Measurements from ENCODE around the gene EIF3L. TPM values are rescaled to one million over a fixed set of nuclear protein-coding genes. Genes with fewer than 3 reads are reported as not detected.

The EIF3L gene
- polyA plus RNA-seq, 1 donor: 644 TPM

DNA sequence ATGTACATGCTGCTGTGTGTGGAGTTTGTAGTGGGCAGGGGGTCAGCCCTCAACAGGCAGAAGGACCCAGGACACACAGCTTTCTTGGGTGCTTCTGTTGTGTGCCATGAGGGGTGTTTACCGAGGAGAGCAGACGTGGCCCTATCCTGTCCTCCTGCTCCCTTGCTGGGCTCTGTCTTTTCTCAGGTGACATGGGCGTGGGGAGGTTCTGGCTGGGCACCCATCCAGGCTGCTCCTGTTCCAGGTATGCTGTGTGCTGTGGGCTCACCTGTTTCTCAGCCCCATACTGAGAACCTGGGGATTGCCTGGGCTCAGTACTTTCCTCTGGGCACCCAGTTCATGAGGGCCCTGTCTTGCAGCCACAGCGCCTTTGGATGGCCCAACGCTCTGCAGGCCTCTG lies 80.2 kb downstream of the EIF3L start:
- peaks cover 6% of the 10 kb centered on the region for H3K4me1 ChIP-seq (ENCODE audit: control insufficient read depth, insufficient read depth, low read length)
- peaks cover 80% of the 10 kb centered on the region for H3K36me3 ChIP-seq (ENCODE audit: control insufficient read depth, insufficient read depth, low read length)
- H3K9me3 ChIP-seq (ENCODE audit: control insufficient read depth, low read depth, low read length): no peaks in the 10 kb centered on the region
- WGBS (ENCODE audit: insufficient coverage, low lambda C conversion rate): no CpG with 5 or more reads among the region's 5 CpGs
- no peaks in the 10 kb centered on the region for H3K27me3 ChIP-seq (ENCODE audit: control insufficient read depth, insufficient read depth, low read length)
- no peak overlapping the region for H3K4me3 ChIP-seq (ENCODE audit: low read length)
- H3K27ac ChIP-seq (ENCODE audit: low read length): no peak overlapping the region
- DNase-seq: no peak

DNA sequence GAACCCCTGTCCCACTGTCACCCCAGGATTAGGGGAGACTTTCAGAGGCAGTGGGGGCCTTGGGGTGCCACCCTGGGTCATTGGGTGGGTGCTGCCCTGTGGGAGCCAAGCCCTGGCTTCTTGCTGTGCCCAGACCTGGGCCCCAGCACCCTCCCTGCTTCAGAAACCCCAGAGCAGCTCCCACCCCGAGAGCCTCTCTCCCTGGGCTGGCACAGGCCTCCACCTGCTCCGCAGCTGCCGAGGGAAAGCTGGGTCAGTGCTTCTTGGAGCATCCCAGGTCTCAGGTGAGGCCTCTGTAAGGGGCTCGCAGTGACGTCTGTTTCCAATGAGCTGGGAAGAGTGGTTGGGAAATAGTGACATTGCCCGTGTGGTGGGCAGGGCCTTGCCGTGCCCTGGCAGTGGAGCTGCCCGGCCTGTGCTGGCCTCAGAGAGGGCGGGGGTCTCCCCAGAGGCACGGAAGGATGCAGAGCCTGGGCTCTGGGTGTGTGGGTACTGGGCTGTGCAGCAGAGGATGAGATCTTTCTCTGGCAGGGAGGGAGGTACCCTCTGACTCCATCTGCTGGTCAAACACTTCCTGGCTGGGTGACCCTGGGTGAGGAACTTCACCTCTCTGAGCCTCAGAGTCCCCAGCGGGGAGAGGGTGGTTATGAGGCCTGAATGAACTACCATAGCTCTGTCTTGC lies 81.2 kb downstream of the EIF3L start:
- H3K4me3 ChIP-seq (ENCODE audit: low read length): no peak overlapping the region
- no peaks in the 10 kb centered on the region for H3K9me3 ChIP-seq (ENCODE audit: control insufficient read depth, low read depth, low read length)
- H3K27me3 ChIP-seq (ENCODE audit: control insufficient read depth, insufficient read depth, low read length): no peaks in the 10 kb centered on the region
- no peak overlapping the region for H3K27ac ChIP-seq (ENCODE audit: low read length)
- peaks cover 70% of the 10 kb centered on the region for H3K36me3 ChIP-seq (ENCODE audit: control insufficient read depth, insufficient read depth, low read length)
- DNase-seq: no peak
- peaks cover 6% of the 10 kb centered on the region for H3K4me1 ChIP-seq (ENCODE audit: control insufficient read depth, insufficient read depth, low read length)
- WGBS (ENCODE audit: insufficient coverage, low lambda C conversion rate): no CpG with 5 or more reads among the region's 11 CpGs

DNA sequence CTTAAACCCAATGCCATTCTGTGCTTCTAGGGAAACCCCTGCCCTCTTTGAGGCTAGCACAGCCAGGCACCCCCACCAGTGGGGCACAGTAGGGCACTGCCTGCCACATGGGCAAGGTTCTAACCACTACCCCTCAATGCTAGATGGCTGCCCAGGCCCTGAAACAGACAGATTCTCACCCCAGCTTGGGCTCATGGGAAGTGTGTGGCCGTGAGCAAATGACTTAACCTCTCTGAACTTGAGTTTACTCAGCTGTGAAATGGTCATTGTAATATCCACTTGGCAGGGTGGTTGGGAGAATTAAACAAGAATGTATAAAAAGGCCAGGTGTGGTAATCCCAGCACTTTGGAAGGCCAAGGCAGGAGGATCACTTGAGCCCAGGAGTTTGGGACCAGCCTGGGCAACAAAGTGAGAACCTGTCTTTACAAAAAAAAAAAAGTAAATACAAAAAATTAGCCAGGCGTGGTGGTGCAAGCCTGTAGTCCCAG lies 81.8 kb downstream of the EIF3L start:
- Histone ChIP-seq H3K36me3 (ENCODE audit: control insufficient read depth, insufficient read depth, low read length) (peaks cover 64% of the 10 kb centered on the region), H3K9me3 (ENCODE audit: control insufficient read depth, low read depth, low read length) (no peaks in the 10 kb centered on the region), H3K4me3 (ENCODE audit: low read length) (no peak overlapping the region), H3K4me1 (ENCODE audit: control insufficient read depth, insufficient read depth, low read length) (peaks cover 6% of the 10 kb centered on the region), H3K27ac (ENCODE audit: low read length) (no peak overlapping the region), H3K27me3 (ENCODE audit: control insufficient read depth, insufficient read depth, low read length) (no peaks in the 10 kb centered on the region)
- no peak for DNase-seq
- no CpG with 5 or more reads among the region's 2 CpGs for WGBS (ENCODE audit: insufficient coverage, low lambda C conversion rate)

DNA sequence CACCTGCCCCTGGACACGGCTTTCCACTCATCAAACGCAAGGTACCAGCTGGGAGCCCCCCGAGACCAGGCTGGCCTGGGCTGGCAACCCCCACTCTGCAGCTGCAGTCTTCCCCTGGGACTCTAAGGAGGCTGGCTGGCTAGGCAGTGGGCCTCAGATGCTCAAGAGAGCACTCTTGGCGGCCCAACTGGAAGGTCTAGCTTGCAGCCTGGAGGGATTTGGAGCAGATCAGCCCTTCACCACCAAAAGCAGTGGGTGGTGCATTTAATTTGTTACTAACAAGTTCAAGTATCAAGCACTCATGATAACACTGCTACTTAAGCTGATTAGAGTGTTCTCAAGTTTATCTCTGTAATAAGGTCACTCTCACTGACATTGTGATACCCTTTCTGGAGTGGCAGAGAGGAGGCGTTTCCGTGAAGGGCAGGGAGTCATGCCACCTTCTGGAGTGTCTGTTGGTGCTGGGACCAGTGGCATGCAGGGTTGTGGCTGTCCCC lies 82.7 kb downstream of the EIF3L start:
- Histone ChIP-seq H3K4me3 (ENCODE audit: low read length) (no peak overlapping the region), H3K27me3 (ENCODE audit: control insufficient read depth, insufficient read depth, low read length) (no peaks in the 10 kb centered on the region), H3K36me3 (ENCODE audit: control insufficient read depth, insufficient read depth, low read length) (peaks cover 59% of the 10 kb centered on the region), H3K27ac (ENCODE audit: low read length) (no peak overlapping the region), H3K4me1 (ENCODE audit: control insufficient read depth, insufficient read depth, low read length) (peaks cover 6% of the 10 kb centered on the region), H3K9me3 (ENCODE audit: control insufficient read depth, low read depth, low read length) (no peaks in the 10 kb centered on the region)
- DNase-seq: no peak
- WGBS (ENCODE audit: insufficient coverage, low lambda C conversion rate): no CpG with 5 or more reads among the region's 6 CpGs

DNA sequence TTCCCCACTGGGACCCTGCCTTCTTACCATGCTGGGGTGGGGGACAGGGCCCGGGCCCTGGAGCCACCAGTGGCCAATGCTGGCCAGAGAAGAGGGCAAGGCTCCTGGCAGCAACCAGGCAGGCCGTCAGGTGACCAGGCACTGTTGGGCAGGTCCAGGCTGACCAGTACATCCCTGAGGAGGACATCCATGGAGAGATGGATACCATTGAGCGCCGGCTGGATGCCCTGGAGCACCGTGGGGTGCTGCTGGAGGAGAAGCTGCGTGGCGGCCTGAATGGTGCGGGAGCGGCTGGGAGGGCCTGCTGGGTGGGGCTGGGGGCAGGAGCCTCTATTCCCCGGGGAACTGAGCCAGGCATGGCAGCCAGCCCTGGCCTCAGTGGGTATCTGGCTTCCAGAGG lies 83.2 kb downstream of the EIF3L start:
- Histone ChIP-seq H3K4me1 (ENCODE audit: control insufficient read depth, insufficient read depth, low read length) (peaks cover 6% of the 10 kb centered on the region), H3K4me3 (ENCODE audit: low read length) (no peak overlapping the region), H3K36me3 (ENCODE audit: control insufficient read depth, insufficient read depth, low read length) (peaks cover 57% of the 10 kb centered on the region), H3K27ac (ENCODE audit: low read length) (no peak overlapping the region), H3K27me3 (ENCODE audit: control insufficient read depth, insufficient read depth, low read length) (no peaks in the 10 kb centered on the region), H3K9me3 (ENCODE audit: control insufficient read depth, low read depth, low read length) (no peaks in the 10 kb centered on the region)
- DNase-seq: no peak
- WGBS (ENCODE audit: insufficient coverage, low lambda C conversion rate): no CpG with 5 or more reads among the region's 10 CpGs

DNA sequence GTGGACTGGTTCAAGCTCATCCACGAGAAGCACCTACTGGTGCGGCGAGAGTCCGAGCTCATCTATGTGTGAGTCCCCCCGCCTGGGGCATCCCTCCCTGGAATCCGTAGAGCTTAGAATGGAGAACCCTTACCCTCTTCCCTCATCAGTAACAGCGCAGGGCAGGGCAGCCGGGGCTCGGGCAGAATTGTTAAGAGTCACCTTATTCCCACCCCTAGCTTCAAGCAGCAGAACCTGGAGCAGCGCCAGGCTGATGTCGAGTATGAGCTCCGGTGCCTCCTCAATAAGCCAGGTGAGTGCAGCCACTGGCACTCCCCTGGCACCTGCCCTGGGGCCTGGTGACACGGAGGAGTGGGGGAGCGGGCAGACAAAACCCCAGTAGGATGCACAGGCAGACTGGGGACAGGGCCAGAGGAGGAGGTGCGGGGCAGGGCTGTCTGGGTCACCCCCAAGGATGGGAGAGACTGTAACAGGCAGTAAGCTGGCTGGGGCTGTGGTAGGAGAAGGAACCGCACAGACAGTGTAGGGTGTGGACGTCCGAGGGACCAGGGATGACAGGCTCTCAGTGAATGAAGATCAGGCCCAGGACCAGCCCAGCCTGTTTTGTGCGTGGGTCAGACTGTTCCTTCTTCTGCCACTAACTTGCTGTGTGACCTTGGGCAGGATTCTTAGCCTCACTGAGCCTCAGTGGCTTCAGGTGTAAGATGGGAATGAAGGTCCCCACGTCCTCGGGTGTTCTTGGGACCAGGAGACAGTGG lies 83.8 kb downstream of the EIF3L start:
- Histone ChIP-seq H3K4me1 (ENCODE audit: control insufficient read depth, insufficient read depth, low read length) (peaks cover 6% of the 10 kb centered on the region), H3K36me3 (ENCODE audit: control insufficient read depth, insufficient read depth, low read length) (peaks cover 60% of the 10 kb centered on the region), H3K27me3 (ENCODE audit: control insufficient read depth, insufficient read depth, low read length) (no peaks in the 10 kb centered on the region), H3K4me3 (ENCODE audit: low read length) (no peak overlapping the region), H3K9me3 (ENCODE audit: control insufficient read depth, low read depth, low read length) (no peaks in the 10 kb centered on the region), H3K27ac (ENCODE audit: low read length) (no peak overlapping the region)
- DNase-seq: no peak
- WGBS (ENCODE audit: insufficient coverage, low lambda C conversion rate): no CpG with 5 or more reads among the region's 21 CpGs

DNA sequence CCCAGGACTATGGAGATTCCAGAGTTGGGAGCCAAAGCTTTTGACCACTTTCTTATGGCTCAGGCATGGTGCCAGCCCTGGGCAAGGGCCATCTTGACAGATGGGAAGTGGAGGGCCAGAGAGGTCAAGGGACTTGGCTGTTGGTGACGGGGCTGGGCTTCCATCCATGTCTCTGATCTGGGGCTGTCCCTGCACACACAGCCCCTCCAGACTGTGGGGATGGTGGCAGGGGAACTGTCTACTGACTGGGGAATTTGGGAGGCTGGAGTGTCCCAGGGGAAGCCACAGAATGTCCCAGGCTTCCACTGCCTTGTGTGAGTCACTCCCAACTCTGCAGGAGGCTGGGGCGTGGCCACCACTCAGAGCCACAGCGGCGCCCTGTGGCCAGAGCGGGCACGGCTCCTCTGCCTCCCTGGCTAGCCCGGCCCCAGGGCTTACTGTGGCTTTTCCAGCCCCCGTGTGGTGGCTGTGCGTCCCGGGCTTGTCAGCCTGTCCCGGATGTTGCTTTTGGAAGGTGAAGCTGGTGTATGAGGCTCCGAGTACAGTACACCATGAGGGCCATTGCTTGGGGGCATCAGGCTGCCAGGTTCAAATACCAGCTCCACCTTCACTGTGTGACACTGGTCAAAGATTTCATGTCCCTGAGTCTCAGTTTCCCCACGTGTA lies 84.6 kb downstream of the EIF3L start:
- DNase-seq: peak; percentile 72 to 79
- Histone ChIP-seq H3K4me1 (ENCODE audit: control insufficient read depth, insufficient read depth, low read length) (peaks cover 6% of the 10 kb centered on the region), H3K4me3 (ENCODE audit: low read length) (no peak overlapping the region), H3K27me3 (ENCODE audit: control insufficient read depth, insufficient read depth, low read length) (no peaks in the 10 kb centered on the region), H3K36me3 (ENCODE audit: control insufficient read depth, insufficient read depth, low read length) (peaks cover 56% of the 10 kb centered on the region), H3K9me3 (ENCODE audit: control insufficient read depth, low read depth, low read length) (no peaks in the 10 kb centered on the region), H3K27ac (ENCODE audit: low read length) (no peak overlapping the region)
- WGBS (ENCODE audit: insufficient coverage, low lambda C conversion rate): no CpG with 5 or more reads among the region's 13 CpGs

Other genes with a start within 250 kb of the EIF3L start
- gene GGA1, start 240.6 kb upstream of the EIF3L start, polyA plus RNA-seq: 49.7 TPM
- 59.4 TPM for gene SH3BP1, start 209.8 kb upstream of the EIF3L start, polyA plus RNA-seq
- gene PDXP, start 190.7 kb upstream of the EIF3L start, polyA plus RNA-seq: 24.7 TPM
- gene LGALS1, start 173.8 kb upstream of the EIF3L start, polyA plus RNA-seq: 644 TPM
- 18.1 TPM for gene NOL12, start 163.1 kb upstream of the EIF3L start, polyA plus RNA-seq
- gene TRIOBP, start 152.4 kb upstream of the EIF3L start, polyA plus RNA-seq: 43.5 TPM
- gene GCAT, start 41.5 kb upstream of the EIF3L start, polyA plus RNA-seq: 9.2 TPM
- gene GALR3, start 26.0 kb upstream of the EIF3L start, polyA plus RNA-seq: 0.04 TPM
- gene ANKRD54, start 5.1 kb upstream of the EIF3L start, polyA plus RNA-seq: 25.1 TPM
- 14.5 TPM for gene MICALL1, start 56.9 kb downstream of the EIF3L start, polyA plus RNA-seq
- 0.73 TPM for gene C22orf23, start 104.2 kb downstream of the EIF3L start, polyA plus RNA-seq
- 62.8 TPM for gene POLR2F, start 104.3 kb downstream of the EIF3L start, polyA plus RNA-seq
- gene SOX10, start 135.1 kb downstream of the EIF3L start, polyA plus RNA-seq: 8.8 TPM
- 32.0 TPM for gene PICK1, start 208.0 kb downstream of the EIF3L start, polyA plus RNA-seq
- gene SLC16A8, start 234.8 kb downstream of the EIF3L start, polyA plus RNA-seq: 2.3 TPM